H9 (cell line): Measurements from ENCODE around the gene KATNB1. TPM values are rescaled to one million over a fixed set of nuclear protein-coding genes. Genes with fewer than 3 reads are reported as not detected.

Experiments used
- DNase-seq: peaks from one replicate; pipeline ENCODE4 v3.0.0-alpha.2; 2017
- H2AFZ ChIP-seq: one replicate; pipeline ENCODE4 v1.6.1; 2013; ENCODE audit warnings: mild to moderate bottlenecking, low read length, control low read depth, moderate library complexity
- H2AK5ac ChIP-seq: 2 replicates; pipeline ENCODE4 v1.6.1; 2013; ENCODE audit warnings: low read length, control low read depth, mixed read lengths; ENCODE audit not compliant: insufficient read length
- H2BK120ac ChIP-seq: one replicate; pipeline ENCODE4 v1.6.1; 2013; ENCODE audit warnings: low read depth, mild to moderate bottlenecking, low read length, control low read depth, inconsistent platforms; ENCODE audit not compliant: poor library complexity, severe bottlenecking
- H2BK12ac ChIP-seq: 2 replicates; pipeline ENCODE4 v1.6.1; 2013; ENCODE audit warnings: low read length, control low read depth, mixed read lengths, low read depth; ENCODE audit not compliant: insufficient read length
- H2BK15ac ChIP-seq: 2 replicates; pipeline ENCODE4 v1.6.1; 2013; ENCODE audit warnings: low read depth, low read length, control low read depth
- H2BK20ac ChIP-seq: one replicate; pipeline ENCODE4 v1.6.1; 2013; ENCODE audit warnings: low read depth, mild to moderate bottlenecking, low read length, control low read depth, inconsistent platforms; ENCODE audit not compliant: poor library complexity, severe bottlenecking
- H2BK5ac ChIP-seq: 2 replicates; pipeline ENCODE4 v1.6.1; 2013; ENCODE audit warnings: low read length, control low read depth, mixed read lengths; ENCODE audit not compliant: insufficient read length
- H3K14ac ChIP-seq: 2 replicates; pipeline ENCODE4 v1.6.1; 2013; ENCODE audit warnings: low read length, control low read depth; ENCODE audit not compliant: insufficient read depth
- H3K18ac ChIP-seq: 2 replicates; pipeline ENCODE4 v1.6.1; 2013; ENCODE audit warnings: low read depth, mild to moderate bottlenecking, mixed read lengths, low read length, control low read depth; ENCODE audit not compliant: insufficient read length
- H3K23ac ChIP-seq: 2 replicates; pipeline ENCODE4 v1.6.1; 2013; ENCODE audit warnings: low read length, control low read depth, mixed read lengths, low read depth; ENCODE audit not compliant: insufficient read length
- H3K23me2 ChIP-seq: 2 replicates; pipeline ENCODE4 v1.6.1; 2013; ENCODE audit warnings: low read depth, mild to moderate bottlenecking, mixed read lengths, low read length, control low read depth; ENCODE audit not compliant: insufficient read length, poor library complexity, severe bottlenecking
- H3K27ac ChIP-seq: 2 replicates; pipeline ENCODE4 v1.5.1; 2013; ENCODE audit warnings: low read length, control low read depth, mixed read lengths, low read depth; ENCODE audit not compliant: insufficient read length
- H3K27me3 ChIP-seq: 2 replicates; pipeline ENCODE4 v1.6.1; 2013; ENCODE audit warnings: low read length, control low read depth, inconsistent platforms; ENCODE audit not compliant: insufficient read depth
- H3K4ac ChIP-seq: 2 replicates; pipeline ENCODE4 v1.6.1; 2013; ENCODE audit warnings: low read depth, mild to moderate bottlenecking, control low read depth, inconsistent platforms, low read length, moderate library complexity
- H3K4me1 ChIP-seq: 2 replicates; pipeline ENCODE4 v1.6.1; 2013; ENCODE audit warnings: low read length, control low read depth, inconsistent platforms; ENCODE audit not compliant: insufficient read depth
- H3K4me2 ChIP-seq: 2 replicates; pipeline ENCODE4 v1.6.1; 2013; ENCODE audit warnings: low read length, control low read depth, mixed read lengths; ENCODE audit not compliant: insufficient read length, insufficient read depth
- H3K56ac ChIP-seq: 2 replicates; pipeline ENCODE4 v1.6.1; 2013; ENCODE audit warnings: low read depth, mild to moderate bottlenecking, mixed read lengths, low read length, control low read depth; ENCODE audit not compliant: insufficient read length
- H3K79me1 ChIP-seq: 2 replicates; pipeline ENCODE4 v1.6.1; 2013; ENCODE audit warnings: low read depth, mild to moderate bottlenecking, moderate library complexity, low read length, control low read depth, inconsistent platforms; ENCODE audit not compliant: insufficient read depth, poor library complexity, severe bottlenecking
- H3K79me2 ChIP-seq: 2 replicates; pipeline ENCODE4 v1.6.1; 2013; ENCODE audit warnings: low read length, control low read depth, inconsistent platforms; ENCODE audit not compliant: insufficient read depth
- H3K9ac ChIP-seq: 2 replicates; pipeline ENCODE4 v1.6.1; 2013; ENCODE audit warnings: low read length, control low read depth, mixed read lengths; ENCODE audit not compliant: insufficient read length; ENCODE audit errors: extremely low read depth
- H3K9me3 ChIP-seq: one replicate; pipeline ENCODE4 v1.6.1; 2013; ENCODE audit warnings: low read depth, low read length, inconsistent platforms; ENCODE audit not compliant: control insufficient read depth
- H3T11ph ChIP-seq: one replicate; pipeline ENCODE4 v1.6.1; 2013; ENCODE audit warnings: mild to moderate bottlenecking, low read length, control low read depth, inconsistent platforms
- H4K20me1 ChIP-seq: one replicate; pipeline ENCODE4 v1.6.1; 2013; ENCODE audit not compliant: control insufficient read depth, insufficient read length, insufficient read depth
- H4K5ac ChIP-seq: 2 replicates; pipeline ENCODE4 v1.6.1; 2013; ENCODE audit warnings: low read depth, mild to moderate bottlenecking, mixed read lengths, low read length, control low read depth; ENCODE audit not compliant: insufficient read length
- H4K8ac ChIP-seq: replicated peaks from 2 replicates; pipeline ENCODE4 v1.6.1; 2013; ENCODE audit warnings: low read length, control low read depth, mixed read lengths, low read depth; ENCODE audit not compliant: insufficient read length
- H4K91ac ChIP-seq: 2 replicates; pipeline ENCODE4 v1.6.1; 2013; ENCODE audit warnings: low read depth, mild to moderate bottlenecking, moderate library complexity, mixed read lengths, low read length, control low read depth; ENCODE audit not compliant: insufficient read length
- H3K27ac Mint-ChIP-seq, 3 experiments: 2 replicates in 2 of 3; 3 replicates in 1 of 3; pipeline ENCODE4 v1.8.0; 2020 to 2021; ENCODE audit warnings: mixed read lengths in 3 of 3, mild to moderate bottlenecking in 1 of 3, moderate library complexity in 1 of 3
- H3K27me3 Mint-ChIP-seq: 2 replicates; pipeline ENCODE4 v1.8.0; 2021; ENCODE audit warnings: low read depth, mild to moderate bottlenecking, moderate library complexity, mixed read lengths
- H3K36me3 Mint-ChIP-seq, 3 experiments: 2 replicates in 2 of 3; 3 replicates in 1 of 3; pipeline ENCODE4 v1.8.0; 2020 to 2021; ENCODE audit warnings: low read depth in 3 of 3, mixed read lengths in 3 of 3; ENCODE audit not compliant: insufficient read depth in 1 of 3
- H3K4me1 Mint-ChIP-seq, 2 experiments: 2 replicates each; pipeline ENCODE4 v1.8.0; 2020; ENCODE audit warnings: mixed read lengths in 2 of 2
- H3K4me3 Mint-ChIP-seq, 2 experiments: 2 replicates in 1 of 2; 3 replicates in 1 of 2; pipeline ENCODE4 v1.8.0; 2020 to 2021; ENCODE audit warnings: mild to moderate bottlenecking in 2 of 2, mixed read lengths in 2 of 2, moderate library complexity in 1 of 2
- H3K9me3 Mint-ChIP-seq, 2 experiments: 2 replicates in 1 of 2; 3 replicates in 1 of 2; pipeline ENCODE4 v1.8.0; 2020; ENCODE audit warnings: mild to moderate bottlenecking in 2 of 2, mixed read lengths in 2 of 2, moderate library complexity in 1 of 2
- WGBS: extraction: QIAGEN DNeasy Blood & Tissue Kit; methylation state at CpG from one replicate; pipeline ENCODE4 v1.1.7; 2013; ENCODE audit warnings: missing lambda C conversion rate, low lambda C conversion rate, mixed read lengths; ENCODE audit not compliant: insufficient read length; ENCODE audit errors: extremely low coverage; 5-methylcytosine and 5-hydroxymethylcytosine counted together
- total RNA-seq: library from RNA; stranded (reverse); gene quantifications from 2 replicates; pipeline ENCODE4 v1.2.1, GENCODE V29; 2021
- TF ChIP-seq, protein P1 (sequence below): fragments of 200-600 bp; sonication (generic); conservative IDR thresholded peaks from 3 replicates; pipeline ENCODE4 v1.8.0; 2021; ENCODE audit warnings: antibody characterized with exemption, mild to moderate bottlenecking

Gene KATNB1
- total RNA-seq, 1 experiment from 2014 or later: 29.9 TPM

DNA sequence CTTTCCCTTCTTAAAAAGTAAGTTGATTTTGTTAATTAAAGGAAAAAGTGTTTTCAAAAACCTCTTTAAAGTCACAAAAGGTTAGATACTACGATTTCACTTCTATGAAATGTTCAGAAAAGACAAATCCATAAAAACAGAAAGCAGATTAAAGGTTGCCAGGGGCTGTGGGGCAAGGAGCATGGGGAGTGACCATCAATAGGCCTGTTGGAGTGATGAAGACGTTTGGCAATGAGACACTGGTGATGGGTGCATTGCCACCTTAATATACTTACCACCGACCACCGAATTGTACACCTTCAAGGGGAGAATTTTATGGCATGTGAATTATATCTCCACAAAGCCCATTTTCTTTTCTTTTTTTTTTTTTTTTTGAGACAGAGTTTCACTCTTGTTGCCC lies 47.5 kb downstream of the KATNB1 start:
- Histone ChIP-seq H2BK15ac (no peak overlapping the region), H3K9ac (no peak overlapping the region), H2AK5ac (no peak overlapping the region), H3T11ph (no peak overlapping the region), H3K56ac (no peak overlapping the region), H3K79me2 (no peaks in the 10 kb centered on the region), H3K27me3 (no peaks in the 10 kb centered on the region), H2BK5ac (no peak overlapping the region), H3K27ac (no peak overlapping the region), H4K20me1 (no peaks in the 10 kb centered on the region), H4K8ac (no peak overlapping the region), H3K18ac (no peak overlapping the region), H2BK12ac (no peak overlapping the region), H2BK20ac (no peak overlapping the region), H3K14ac (no peak overlapping the region), H3K79me1 (no peaks in the 10 kb centered on the region), H2AFZ (no peak overlapping the region), H2BK120ac (no peak overlapping the region), H3K23ac (no peak overlapping the region), H3K23me2 (no peaks in the 10 kb centered on the region), H3K9me3 (no peaks in the 10 kb centered on the region), H3K4ac (no peak overlapping the region), H4K91ac (no peak overlapping the region), H4K5ac (no peak overlapping the region), H3K4me1 (no peaks in the 10 kb centered on the region), H3K4me2 (no peak overlapping the region)
- Mint-ChIP-seq H3K9me3 (no peaks in the 10 kb centered on the region), H3K27ac (no peak overlapping the region), H3K4me3 (no peak overlapping the region), H3K4me1 (peaks cover 7 to 15% of the 10 kb centered on the region in 2 experiments), H3K36me3 (no peaks in the 10 kb centered on the region; a peak in 1 of 7 replicates), H3K27me3 (no peaks in the 10 kb centered on the region; the same call in 1 of the 2 replicates)
- no peak for DNase-seq
- TF ChIP-seq, protein P1, sequence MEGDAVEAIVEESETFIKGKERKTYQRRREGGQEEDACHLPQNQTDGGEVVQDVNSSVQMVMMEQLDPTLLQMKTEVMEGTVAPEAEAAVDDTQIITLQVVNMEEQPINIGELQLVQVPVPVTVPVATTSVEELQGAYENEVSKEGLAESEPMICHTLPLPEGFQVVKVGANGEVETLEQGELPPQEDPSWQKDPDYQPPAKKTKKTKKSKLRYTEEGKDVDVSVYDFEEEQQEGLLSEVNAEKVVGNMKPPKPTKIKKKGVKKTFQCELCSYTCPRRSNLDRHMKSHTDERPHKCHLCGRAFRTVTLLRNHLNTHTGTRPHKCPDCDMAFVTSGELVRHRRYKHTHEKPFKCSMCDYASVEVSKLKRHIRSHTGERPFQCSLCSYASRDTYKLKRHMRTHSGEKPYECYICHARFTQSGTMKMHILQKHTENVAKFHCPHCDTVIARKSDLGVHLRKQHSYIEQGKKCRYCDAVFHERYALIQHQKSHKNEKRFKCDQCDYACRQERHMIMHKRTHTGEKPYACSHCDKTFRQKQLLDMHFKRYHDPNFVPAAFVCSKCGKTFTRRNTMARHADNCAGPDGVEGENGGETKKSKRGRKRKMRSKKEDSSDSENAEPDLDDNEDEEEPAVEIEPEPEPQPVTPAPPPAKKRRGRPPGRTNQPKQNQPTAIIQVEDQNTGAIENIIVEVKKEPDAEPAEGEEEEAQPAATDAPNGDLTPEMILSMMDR: no peak
- WGBS: no CpG with 5 or more reads among the region's 4 CpGs
